CD4-positive, CD25-positive, alpha-beta regulatory T cell (primary cell): Measurements from ENCODE around the gene POLR3G. TPM values are rescaled to one million over a fixed set of nuclear protein-coding genes. Genes with fewer than 3 reads are reported as not detected.

Experiments used
- ATAC-seq, 2 donors: fragments of 150-1000 bp; cut with Tn5 transposase; one replicate each; pipeline ENCODE4 v1.10.0; 2021; ENCODE audit warnings: low read depth in 2 of 2, moderate number of reproducible peaks in 2 of 2, moderate library complexity in 1 of 2
- DNase-seq, 3 donors: peaks; one replicate each; pipeline versions ENCODE4 v3.0.0 to v3.0.0-alpha.2; 2012 to 2022; ENCODE audit warnings: mixed read lengths in 1 of 3
- H3K27ac ChIP-seq: one replicate; pipeline ENCODE4 v1.7.0; 2013; ENCODE audit warnings: mild to moderate bottlenecking, low read length; ENCODE audit not compliant: insufficient read depth, poor library complexity, severe bottlenecking
- H3K27me3 ChIP-seq: one replicate; pipeline ENCODE4 v1.7.0; 2013; ENCODE audit warnings: low read length; ENCODE audit not compliant: control insufficient read depth, insufficient read depth
- H3K36me3 ChIP-seq: one replicate; pipeline ENCODE4 v1.7.0; 2013; ENCODE audit warnings: mild to moderate bottlenecking, low read length, moderate library complexity; ENCODE audit not compliant: control insufficient read depth, insufficient read depth
- H3K4me1 ChIP-seq: 2 replicates; pipeline ENCODE4 v1.7.0; 2013; ENCODE audit warnings: mild to moderate bottlenecking, low read length; ENCODE audit not compliant: insufficient read depth, control insufficient read depth, poor library complexity, severe bottlenecking
- H3K4me3 ChIP-seq: one replicate; pipeline ENCODE4 v1.7.0; 2013; ENCODE audit warnings: low read depth, mild to moderate bottlenecking, low read length, moderate library complexity
- H3K9me3 ChIP-seq, 2 experiments: 1 replicate in 1 of 2; 2 replicates in 1 of 2; pipeline ENCODE4 v1.7.0; 2013; ENCODE audit warnings: low read length in 2 of 2, mild to moderate bottlenecking in 1 of 2, moderate library complexity in 1 of 2; ENCODE audit not compliant: control insufficient read depth in 2 of 2
- H3K27ac Mint-ChIP-seq, 3 donors: one replicate each; pipeline ENCODE4 v1.8.0; 2020 to 2022; ENCODE audit warnings: mild to moderate bottlenecking in 3 of 3, mixed read lengths in 3 of 3, moderate library complexity in 2 of 3
- H3K27me3 Mint-ChIP-seq: one replicate; pipeline ENCODE4 v1.8.0; 2022; ENCODE audit warnings: mild to moderate bottlenecking, mixed read lengths
- H3K36me3 Mint-ChIP-seq: one replicate; pipeline ENCODE4 v1.8.0; 2020; ENCODE audit warnings: mixed read lengths
- H3K4me1 Mint-ChIP-seq, 4 donors: one replicate each; pipeline ENCODE4 v1.8.0; 2020 to 2022; ENCODE audit warnings: mixed read lengths in 4 of 4, mild to moderate bottlenecking in 1 of 4
- H3K4me3 Mint-ChIP-seq, 4 donors: one replicate each; pipeline ENCODE4 v1.8.0; 2020 to 2022; ENCODE audit warnings: mild to moderate bottlenecking in 4 of 4, mixed read lengths in 4 of 4, moderate library complexity in 3 of 4
- H3K9me3 Mint-ChIP-seq, 7 donors: one replicate each; pipeline ENCODE4 v1.8.0; 2020 to 2022; ENCODE audit warnings: mixed read lengths in 7 of 7, mild to moderate bottlenecking in 3 of 7, moderate library complexity in 2 of 7
- polyA plus RNA-seq, 4 donors: library from polyadenylated mRNA; unstranded; fragments of 300-500 nt; fragmentation: Illumina TruSeq; gene quantifications; one replicate each; pipeline ENCODE4 v1.2.3, GENCODE V29; 2021
- total RNA-seq: library from RNA; stranded (reverse); gene quantifications from one replicate; pipeline ENCODE4 v1.2.3, GENCODE V29; 2022

POLR3G gene
- total and polyA plus RNA-seq, 5 donors from 2014 or later = 0.91 to 1.9 (median 1.3) TPM

DNA sequence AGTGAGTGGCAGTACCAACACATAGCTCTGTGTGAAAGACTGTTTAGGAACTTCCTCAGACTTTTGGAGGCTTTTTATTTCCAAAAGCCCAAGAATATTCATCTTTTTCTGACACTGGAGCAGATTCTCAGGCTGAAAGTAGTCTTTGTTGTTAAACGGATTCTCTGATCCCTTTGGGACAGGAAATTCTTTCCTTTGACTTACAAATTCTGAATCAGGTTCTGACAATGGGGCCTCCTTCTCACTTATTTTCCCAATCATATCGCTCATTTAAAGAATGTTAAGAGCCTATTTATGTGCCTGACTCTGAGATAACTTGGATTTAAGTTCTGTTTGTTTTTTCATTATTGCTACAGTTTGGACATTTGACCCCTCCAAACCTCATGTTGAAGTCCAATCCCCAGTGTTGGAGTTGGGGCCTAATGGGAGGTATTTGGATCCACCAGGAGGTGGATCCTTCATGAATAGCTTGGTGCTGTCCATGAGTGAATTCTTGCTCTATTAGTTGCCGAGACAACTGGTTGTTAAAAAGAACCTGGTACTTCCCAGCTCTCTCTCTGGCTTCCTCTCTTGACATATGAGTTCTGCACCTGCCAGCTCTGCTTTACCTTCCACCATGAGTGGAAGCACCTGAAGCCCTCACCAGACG lies 79.8 kb downstream of the POLR3G start:
- Histone ChIP-seq H3K4me1 (peaks cover 3% of the 10 kb centered on the region), H3K9me3 (no peaks in the 10 kb centered on the region), H3K36me3 (no peaks in the 10 kb centered on the region), H3K27me3 (peaks cover 29% of the 10 kb centered on the region), H3K27ac (no peak overlapping the region), H3K4me3 (no peak overlapping the region)
- Mint-ChIP-seq H3K4me3 (no peak overlapping the region), H3K27ac (no peak overlapping the region), H3K27me3 (peaks cover 67% of the 10 kb centered on the region), H3K9me3 (peaks cover 0 to 3% (median 0%) of the 10 kb centered on the region in 7 donors), H3K36me3 (no peaks in the 10 kb centered on the region), H3K4me1 (peaks cover 0 to 6% (median 5%) of the 10 kb centered on the region in 4 donors)
- DNase-seq = no peak
- no peak for ATAC-seq

DNA sequence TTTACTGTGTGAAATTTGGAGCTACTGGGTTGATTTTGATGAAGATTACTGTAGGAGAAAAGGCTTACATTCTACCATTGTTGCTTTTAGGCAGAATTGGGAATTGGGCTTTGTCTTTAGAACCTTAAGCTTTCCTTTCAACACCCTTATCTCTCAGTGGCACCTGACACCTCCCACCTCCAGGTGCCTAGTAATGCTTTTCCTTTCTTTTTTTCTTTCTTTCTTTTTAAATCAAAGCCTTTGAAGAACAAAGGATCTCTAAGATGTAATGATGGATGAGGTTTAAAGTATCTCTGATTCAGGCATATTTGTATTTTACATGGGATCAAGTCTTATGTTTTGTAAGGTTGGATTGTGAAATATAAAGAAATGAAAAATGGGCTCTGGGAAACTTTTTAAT lies 81.0 kb downstream of the POLR3G start:
- Mint-ChIP-seq H3K27ac (no peak overlapping the region), H3K27me3 (peaks cover 71% of the 10 kb centered on the region), H3K4me1 (peaks cover 0 to 6% (median 5%) of the 10 kb centered on the region in 4 donors), H3K36me3 (no peaks in the 10 kb centered on the region), H3K4me3 (no peak overlapping the region), H3K9me3 (peaks cover 0 to 3% (median 0%) of the 10 kb centered on the region in 7 donors)
- Histone ChIP-seq H3K9me3 (no peaks in the 10 kb centered on the region), H3K27ac (no peak overlapping the region), H3K27me3 (peaks cover 34% of the 10 kb centered on the region), H3K4me3 (no peak overlapping the region), H3K4me1 (peaks cover 3% of the 10 kb centered on the region), H3K36me3 (no peaks in the 10 kb centered on the region)
- DNase-seq (no peak), ATAC-seq (no peak)

DNA sequence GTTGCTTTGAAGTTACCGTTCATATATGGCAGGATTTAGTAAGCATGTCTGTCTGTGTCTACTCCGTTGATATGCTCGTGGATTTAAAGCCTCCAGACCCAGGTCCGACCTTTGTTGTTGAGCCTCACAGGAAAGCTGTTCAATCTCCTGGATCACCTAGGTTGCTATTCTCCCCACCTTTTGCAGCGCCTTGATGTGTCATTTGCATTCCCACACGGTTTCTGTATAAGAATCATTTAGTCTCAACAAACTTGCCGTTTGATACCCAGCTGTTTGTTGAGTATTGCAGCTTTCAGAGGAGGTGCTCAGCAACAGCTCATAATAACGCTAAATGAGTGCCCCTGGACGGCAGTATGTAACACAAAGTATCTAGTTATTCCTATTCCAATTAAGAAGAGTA lies 82.7 kb downstream of the POLR3G start:
- Mint-ChIP-seq H3K9me3 (peaks cover 0 to 3% (median 0%) of the 10 kb centered on the region in 7 donors), H3K36me3 (no peaks in the 10 kb centered on the region), H3K27ac (no peak overlapping the region), H3K4me3 (no peak overlapping the region), H3K27me3 (peaks cover 69% of the 10 kb centered on the region), H3K4me1 (peaks cover 0 to 6% (median 5%) of the 10 kb centered on the region in 4 donors)
- DNase-seq (no peak), ATAC-seq (no peak)
- H3K4me1 ChIP-seq = peaks cover 3% of the 10 kb centered on the region
- no peak overlapping the region for H3K27ac ChIP-seq
- H3K9me3 ChIP-seq = no peaks in the 10 kb centered on the region
- H3K36me3 ChIP-seq = no peaks in the 10 kb centered on the region
- H3K27me3 ChIP-seq = peaks cover 40% of the 10 kb centered on the region
- H3K4me3 ChIP-seq = no peak overlapping the region

DNA sequence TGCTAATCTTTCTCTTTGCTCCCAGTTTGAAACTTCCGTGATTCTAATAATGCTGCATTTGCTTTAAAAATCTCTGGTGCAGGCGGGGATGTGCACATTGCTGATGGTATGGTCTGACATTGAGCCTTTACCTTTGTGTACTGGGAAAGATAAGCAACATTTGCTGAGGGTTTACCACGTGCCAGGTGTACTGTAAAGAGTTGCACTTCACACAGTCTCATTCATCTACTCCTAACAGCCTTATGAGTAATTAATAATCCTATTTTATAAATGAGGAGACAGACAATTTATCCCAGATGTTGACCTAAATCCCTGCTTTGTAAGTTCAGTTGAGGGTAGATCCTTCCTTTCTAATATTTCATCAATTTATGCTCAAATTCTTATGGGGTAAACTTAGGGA lies 83.2 kb downstream of the POLR3G start:
- Mint-ChIP-seq H3K27ac (peak overlapping the region in 1 of 3 donors; percentile 44), H3K4me3 (peak overlapping the region in 1 of 4 donors; percentile 60), H3K27me3 (peaks cover 68% of the 10 kb centered on the region), H3K36me3 (no peaks in the 10 kb centered on the region), H3K9me3 (peaks cover 0 to 3% (median 0%) of the 10 kb centered on the region in 7 donors), H3K4me1 (peaks cover 0 to 6% (median 5%) of the 10 kb centered on the region in 4 donors)
- DNase-seq (no peak), ATAC-seq (no peak)
- H3K4me1 ChIP-seq = peaks cover 3% of the 10 kb centered on the region
- no peak overlapping the region for H3K4me3 ChIP-seq
- no peak overlapping the region for H3K27ac ChIP-seq
- H3K27me3 ChIP-seq = peaks cover 41% of the 10 kb centered on the region
- no peaks in the 10 kb centered on the region for H3K9me3 ChIP-seq
- no peaks in the 10 kb centered on the region for H3K36me3 ChIP-seq

DNA sequence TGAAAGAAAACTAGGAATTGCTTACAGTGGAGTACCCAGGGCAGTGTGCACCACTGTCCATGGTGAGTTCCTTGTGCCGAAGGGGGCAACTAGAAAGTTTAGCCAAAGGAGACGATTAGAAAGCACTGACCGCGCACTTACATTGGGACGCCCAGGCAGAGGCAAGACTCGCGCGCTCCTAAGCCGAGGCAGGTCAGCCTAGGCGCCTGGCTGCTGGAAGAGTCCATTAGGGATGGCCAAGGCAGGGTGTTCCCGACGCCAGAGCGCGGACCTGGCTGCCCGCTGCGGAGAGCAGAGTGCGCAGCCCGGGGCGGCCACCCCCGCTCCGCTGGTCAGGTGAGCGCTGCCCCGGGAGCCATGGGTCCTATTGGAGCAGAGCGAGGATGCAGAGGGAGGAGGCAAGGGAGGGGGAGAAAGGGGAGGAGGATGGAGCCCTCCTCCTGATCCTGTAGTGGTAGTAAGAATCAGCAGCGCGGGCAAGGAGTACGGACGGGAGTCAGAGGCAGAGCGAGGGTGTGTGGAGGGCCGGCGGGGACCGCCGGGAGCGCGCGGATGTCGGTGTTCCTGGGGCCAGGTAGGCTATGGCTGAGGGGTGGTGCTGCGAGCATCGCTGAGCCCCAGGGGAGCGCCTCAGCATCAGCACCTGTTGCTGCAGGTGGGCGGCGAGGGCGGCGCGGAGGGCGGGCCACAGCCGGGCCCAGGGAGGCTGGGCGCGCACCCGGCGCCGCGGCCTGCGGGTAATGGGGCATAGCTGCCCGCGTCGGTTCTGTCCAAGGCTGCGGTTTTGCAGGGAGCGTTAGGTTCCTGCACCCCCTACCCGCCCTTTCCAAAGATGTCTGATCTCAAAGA lies 83.9 kb downstream of the POLR3G start, which contains the start of gene ADGRV1:
Gene ADGRV1, plus strand, starts transcription at position 454 of the 849 bp plus-strand sequence. Its CDS starts 99 bp downstream, at position 553.
- ATAC-seq = peak; percentile 31 to 40
- peak within 1 kb of the TSS in 3 of 4 donors; percentile 44 to 64 (median 60) for H3K4me3 Mint-ChIP-seq

DNA sequence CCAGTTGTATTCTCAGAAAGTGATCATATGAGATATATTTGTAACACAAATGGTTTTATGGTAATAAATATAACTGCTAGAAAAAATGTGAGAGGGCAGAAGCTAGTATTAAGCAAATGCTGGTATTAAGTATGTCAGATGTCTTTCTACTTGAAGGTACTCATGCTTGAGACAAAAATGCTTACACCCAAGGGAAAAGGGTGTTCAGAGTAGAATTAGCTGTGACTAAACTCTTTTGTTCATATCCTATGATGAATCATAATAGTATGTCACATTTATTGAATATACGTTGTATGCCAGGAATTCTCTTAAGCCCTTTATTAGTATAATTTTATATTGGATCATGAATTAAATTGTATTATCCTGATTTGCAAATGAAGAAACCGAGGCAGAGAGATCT lies 86.1 kb downstream of the POLR3G start:
- H3K9me3 ChIP-seq = no peaks in the 10 kb centered on the region
- H3K27ac ChIP-seq = no peak overlapping the region
- Mint-ChIP-seq H3K4me1 (peaks cover 0 to 6% (median 5%) of the 10 kb centered on the region in 4 donors), H3K9me3 (peaks cover 0 to 5% (median 2%) of the 10 kb centered on the region in 7 donors), H3K27ac (no peak overlapping the region), H3K36me3 (no peaks in the 10 kb centered on the region), H3K27me3 (peaks cover 57% of the 10 kb centered on the region), H3K4me3 (no peak overlapping the region)
- H3K36me3 ChIP-seq = no peaks in the 10 kb centered on the region
- DNase-seq (no peak), ATAC-seq (no peak)
- H3K4me1 ChIP-seq = peaks cover 3% of the 10 kb centered on the region
- peaks cover 39% of the 10 kb centered on the region for H3K27me3 ChIP-seq
- H3K4me3 ChIP-seq = no peak overlapping the region

More for the DNA sequence above, 83.9 kb downstream of the POLR3G start, which contains the start of gene ADGRV1:
- no peak within 1 kb of the TSS for H3K4me3 ChIP-seq
- H3K36me3 ChIP-seq = no peaks in the 10 kb centered on the region
- Mint-ChIP-seq H3K9me3 (peaks cover 0 to 4% (median 0%) of the 10 kb centered on the region in 7 donors), H3K27ac (peak within 1 kb of the TSS in 1 of 3 donors; percentile 44), H3K4me1 (peaks cover 0 to 6% (median 5%) of the 10 kb centered on the region in 4 donors), H3K27me3 (peaks cover 70% of the 10 kb centered on the region), H3K36me3 (no peaks in the 10 kb centered on the region)
- no peak for DNase-seq
- H3K9me3 ChIP-seq = no peaks in the 10 kb centered on the region
- H3K4me1 ChIP-seq = peaks cover 3% of the 10 kb centered on the region
- H3K27me3 ChIP-seq = peaks cover 45% of the 10 kb centered on the region
- H3K27ac ChIP-seq = no peak within 1 kb of the TSS

DNA sequence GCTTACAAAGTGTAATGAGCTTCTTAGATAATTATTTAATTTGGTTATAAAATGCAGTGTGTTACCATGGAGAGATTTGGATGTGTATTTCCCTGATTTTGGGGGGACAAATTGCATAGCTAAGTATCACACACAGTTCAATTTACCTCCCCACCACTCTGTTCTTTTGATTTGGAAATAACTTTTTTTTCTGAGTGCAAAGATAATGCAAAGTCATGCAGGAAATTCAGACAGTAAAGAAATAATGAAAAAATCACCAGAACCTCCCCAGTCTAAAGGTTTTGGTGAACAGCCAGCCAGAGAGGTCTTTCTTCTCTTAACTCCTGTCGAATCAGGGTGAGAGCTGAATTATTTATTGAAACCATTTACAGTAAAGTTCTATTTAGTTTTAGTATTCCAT lies 87.1 kb downstream of the POLR3G start:
- H3K4me3 Mint-ChIP-seq = no peak overlapping the region
- no peak for ATAC-seq
- Histone ChIP-seq H3K36me3 (no peaks in the 10 kb centered on the region), H3K4me1 (peaks cover 3% of the 10 kb centered on the region), H3K9me3 (no peaks in the 10 kb centered on the region), H3K27me3 (peaks cover 32% of the 10 kb centered on the region), H3K4me3 (no peak overlapping the region), H3K27ac (no peak overlapping the region)
- H3K27ac Mint-ChIP-seq = no peak overlapping the region
- no peak for DNase-seq
- H3K36me3 Mint-ChIP-seq = no peaks in the 10 kb centered on the region
- H3K27me3 Mint-ChIP-seq = peaks cover 47% of the 10 kb centered on the region
- peaks cover 0 to 6% (median 5%) of the 10 kb centered on the region in 4 donors for H3K4me1 Mint-ChIP-seq
- peaks cover 0 to 5% (median 0%) of the 10 kb centered on the region in 7 donors for H3K9me3 Mint-ChIP-seq
